Choroid plexus epithelial cell (primary cell): ENCODE measurements around the gene PADI4.

Experiments
- DNase-seq: peaks from one replicate; pipeline ENCODE4 v3.0.0-alpha.2; 2010; ENCODE audit warnings: low read depth
- H3K4me3 ChIP-seq: 2 replicates; pipeline ENCODE4 v1.5.1; 2011; ENCODE audit warnings: low read depth, mild to moderate bottlenecking, control low read depth, low read length, moderate library complexity
- CTCF ChIP-seq: conservative IDR thresholded peaks from 2 replicates; pipeline ENCODE4 v1.5.1; 2011; ENCODE audit warnings: low read depth, mild to moderate bottlenecking, control low read depth, inconsistent platforms, low read length, moderate library complexity

PADI4 gene

GRCh38 chr1:17264470-17264869 is 43.5 kb upstream of the PADI4 start:
- no peak for TF ChIP-seq CTCF
- no peak for DNase-seq

GRCh38 chr1:17265162-17265561 is 42.8 kb upstream of the PADI4 start:
- DNase-seq = no peak
- no peak overlapping the region for H3K4me3 ChIP-seq
- TF ChIP-seq CTCF = no peak

More at GRCh38 chr1:17264470-17264869, 43.5 kb upstream of the PADI4 start:
- no peak overlapping the region for H3K4me3 ChIP-seq

- TF ChIP-seq CTCF = no peak
- DNase-seq = no peak
- H3K4me3 ChIP-seq = no peak overlapping the region
These were observed 42.0 kb upstream of the PADI4 start for GRCh38 chr1:17265950-17266349.

- H3K4me3 ChIP-seq = no peak overlapping the region
- no peak for DNase-seq
- no peak for TF ChIP-seq CTCF
These were observed 36.9 kb upstream of the PADI4 start for GRCh38 chr1:17270891-17271765.

GRCh38 chr1:17272066-17272465 is 35.9 kb upstream of the PADI4 start:
- no peak for DNase-seq
- no peak overlapping the region for H3K4me3 ChIP-seq
- no peak for TF ChIP-seq CTCF

GRCh38 chr1:17272646-17273045 is 35.4 kb upstream of the PADI4 start:
- H3K4me3 ChIP-seq = no peak overlapping the region
- no peak for TF ChIP-seq CTCF
- DNase-seq = no peak

GRCh38 chr1:17273096-17273495 is 34.9 kb upstream of the PADI4 start:
- no peak for TF ChIP-seq CTCF
- no peak for DNase-seq
- no peak overlapping the region for H3K4me3 ChIP-seq
